GM18502 (cell line): ENCODE measurements around the gene TRPM5.

ENCODE experiments used
- ATAC-seq: cut with Tn5 transposase; IDR thresholded peaks from one replicate; pipeline ENCODE4 v1.9.1; 2021; ENCODE audit warnings: mild to moderate bottlenecking; ENCODE audit not compliant: unreplicated experiment, poor library complexity

Gene TRPM5

DNA sequence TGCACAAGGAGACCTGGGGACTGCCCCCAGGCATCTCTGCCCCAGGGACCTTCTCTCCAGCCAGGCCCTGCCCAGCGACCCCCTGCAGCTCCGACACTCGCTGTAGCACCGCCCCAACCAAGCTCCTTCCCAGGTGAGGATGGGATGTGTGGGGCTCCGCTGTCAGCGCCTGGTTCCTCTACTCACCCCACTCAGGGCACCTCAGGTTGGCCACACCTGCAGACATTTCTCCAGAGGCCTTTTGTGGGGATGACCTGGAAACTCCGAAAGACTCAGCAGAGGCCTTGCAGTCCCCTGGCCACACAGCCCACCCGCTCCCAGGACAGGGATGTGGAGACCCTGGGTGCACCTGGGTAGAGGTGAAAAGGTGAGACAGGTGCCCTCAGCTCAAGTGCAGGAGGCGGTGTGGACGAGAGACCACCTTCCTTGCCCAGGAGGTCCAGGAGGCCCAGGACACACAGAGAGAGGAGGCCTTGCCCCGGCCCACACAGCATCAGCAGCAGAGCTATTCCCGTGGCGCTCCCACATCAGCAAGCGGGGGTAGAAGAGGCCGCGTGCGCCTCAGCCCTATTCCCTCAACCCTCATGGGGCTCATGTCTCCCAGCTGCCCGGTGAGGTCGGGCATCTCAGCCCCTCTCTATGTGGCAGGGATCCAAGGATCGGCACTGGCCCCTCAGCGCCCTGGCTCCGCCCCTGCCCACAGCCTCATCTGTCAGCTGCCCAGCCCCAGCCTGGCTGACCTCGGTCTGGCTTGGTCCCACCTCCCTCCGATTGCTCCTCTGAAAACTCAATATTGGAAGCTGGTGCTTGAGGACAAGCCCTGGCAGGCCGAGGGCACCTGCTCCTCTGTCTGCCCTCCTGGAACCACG, 20.9 kb downstream of the TRPM5 start:
- no peak for ATAC-seq

DNA sequence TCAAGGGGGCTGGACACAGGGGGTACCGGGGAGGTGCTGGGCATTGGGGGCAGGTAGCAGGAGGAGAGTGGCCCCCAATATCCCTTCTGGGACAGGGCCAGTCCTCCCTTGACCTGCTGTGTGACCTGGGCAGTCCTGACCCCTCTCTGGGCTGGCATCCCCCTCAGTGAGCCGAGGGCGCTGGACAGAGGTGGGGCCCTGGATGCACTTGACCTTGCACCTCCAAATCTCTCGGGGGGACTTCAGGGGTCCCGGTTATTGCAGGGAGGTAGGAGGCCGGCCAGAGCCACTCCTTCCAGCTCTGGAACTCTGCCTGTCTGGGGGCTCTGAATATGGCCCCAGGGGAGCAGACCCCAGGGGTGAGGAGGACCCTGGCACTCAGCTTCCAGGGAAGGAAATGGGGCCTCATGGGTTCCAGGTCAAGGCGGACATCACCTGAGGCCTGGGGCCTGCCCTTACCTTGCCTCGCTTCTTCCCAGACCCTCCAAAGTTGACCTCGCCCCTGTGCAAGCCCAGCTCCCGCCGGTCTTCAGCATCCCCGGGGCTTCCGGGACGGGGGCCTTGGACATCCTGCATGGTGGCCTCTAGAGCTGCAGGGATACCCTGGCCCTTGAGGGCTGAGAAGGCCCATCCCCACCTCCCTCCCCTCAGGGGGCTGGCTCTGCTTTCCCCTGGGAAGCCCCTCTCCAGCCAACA, 21.7 kb downstream of the TRPM5 start:
- no peak for ATAC-seq

DNA sequence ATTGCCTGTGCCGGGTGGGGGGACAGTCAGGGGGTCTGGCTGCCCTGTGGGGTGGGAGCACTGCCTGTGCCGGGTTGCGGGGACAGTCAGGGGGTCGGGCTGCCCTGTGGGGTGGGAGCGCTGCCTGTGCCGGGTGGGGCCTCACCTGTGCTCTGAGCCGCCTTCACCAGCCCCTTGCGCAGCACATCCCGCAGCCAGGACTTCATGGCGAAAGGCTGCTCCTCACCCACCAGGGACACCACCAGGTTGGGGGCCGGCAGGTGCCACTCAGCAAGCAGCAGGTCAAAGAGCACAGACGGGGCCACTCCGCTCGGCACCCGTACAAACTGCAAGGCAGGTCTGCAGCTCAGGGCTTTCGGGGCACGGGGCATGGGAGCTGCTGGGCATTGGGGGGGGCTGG, 22.3 kb downstream of the TRPM5 start:
- no peak for ATAC-seq

DNA sequence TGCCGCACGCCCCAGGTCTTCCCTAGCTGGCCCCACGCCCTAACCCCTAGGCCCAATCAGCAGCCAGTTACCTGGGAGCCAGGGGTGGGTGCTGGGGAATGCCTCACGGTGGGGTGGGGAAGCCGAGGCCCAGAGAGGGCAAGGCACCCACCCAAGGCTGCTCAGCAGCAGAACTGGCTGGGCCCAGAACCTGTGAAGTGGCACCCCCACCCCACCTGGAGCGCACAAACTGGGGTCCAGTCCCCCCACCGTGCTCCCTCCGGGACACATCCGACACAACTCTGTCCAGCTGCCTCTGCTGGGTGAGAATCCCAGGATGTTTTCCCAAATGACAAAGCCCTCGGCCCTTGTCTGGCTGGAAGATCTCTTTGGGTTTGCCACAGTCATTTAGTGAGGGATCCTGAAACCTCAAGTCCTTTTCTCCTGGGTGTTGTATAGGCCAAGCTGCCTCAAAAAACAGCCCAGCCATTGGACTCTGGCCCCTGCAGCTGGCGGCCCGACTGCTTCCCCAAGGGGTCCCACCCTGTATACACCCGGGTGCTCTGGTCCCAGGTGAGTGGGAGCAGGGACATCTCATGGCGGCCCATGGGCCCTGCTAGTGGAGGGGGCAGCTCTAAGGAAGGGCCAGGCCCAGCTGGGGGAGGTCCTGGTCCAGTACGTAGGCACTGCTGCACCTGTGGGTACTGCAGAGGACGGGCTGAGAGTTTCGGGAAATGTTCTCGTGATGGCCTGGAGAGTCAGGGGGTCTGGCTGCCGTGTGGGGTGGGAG, 22.9 kb downstream of the TRPM5 start:
- ATAC-seq: no peak

DNA sequence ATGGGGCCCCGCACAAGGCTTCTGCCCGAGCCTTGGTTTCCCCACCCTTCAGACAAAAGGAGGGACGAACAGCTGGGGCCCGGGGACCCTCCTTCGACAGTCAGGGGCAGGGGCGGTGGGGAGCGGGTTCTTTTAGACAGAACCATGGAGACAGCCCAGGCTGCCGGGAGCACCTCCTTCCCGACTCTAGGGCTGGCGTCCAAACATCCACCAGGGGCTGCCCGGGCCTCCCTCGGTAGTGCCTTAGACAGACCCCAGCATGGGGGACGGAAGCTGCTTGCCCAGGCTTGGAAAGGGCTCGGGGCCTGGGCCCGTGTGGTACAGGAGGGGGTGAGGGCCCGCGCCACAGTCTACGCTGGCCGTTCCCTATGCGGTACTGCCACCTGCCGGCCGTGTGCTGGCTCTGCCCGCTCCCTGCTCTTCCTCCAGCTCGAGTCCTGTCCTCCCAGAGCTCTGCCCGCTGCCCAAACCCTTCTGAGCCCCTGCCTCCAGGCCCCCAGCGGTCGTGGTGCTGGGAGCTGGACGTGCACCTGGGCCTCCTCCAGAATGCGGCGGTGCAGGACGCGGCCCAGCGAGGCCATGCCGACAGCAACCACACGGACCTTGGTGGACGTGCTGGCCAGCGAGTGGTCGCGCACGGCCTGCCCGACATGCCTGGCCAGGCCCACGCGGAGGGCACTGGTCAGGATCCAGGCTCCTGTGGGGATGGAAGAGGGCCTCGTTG, 23.6 kb downstream of the TRPM5 start:
- ATAC-seq: no peak

DNA sequence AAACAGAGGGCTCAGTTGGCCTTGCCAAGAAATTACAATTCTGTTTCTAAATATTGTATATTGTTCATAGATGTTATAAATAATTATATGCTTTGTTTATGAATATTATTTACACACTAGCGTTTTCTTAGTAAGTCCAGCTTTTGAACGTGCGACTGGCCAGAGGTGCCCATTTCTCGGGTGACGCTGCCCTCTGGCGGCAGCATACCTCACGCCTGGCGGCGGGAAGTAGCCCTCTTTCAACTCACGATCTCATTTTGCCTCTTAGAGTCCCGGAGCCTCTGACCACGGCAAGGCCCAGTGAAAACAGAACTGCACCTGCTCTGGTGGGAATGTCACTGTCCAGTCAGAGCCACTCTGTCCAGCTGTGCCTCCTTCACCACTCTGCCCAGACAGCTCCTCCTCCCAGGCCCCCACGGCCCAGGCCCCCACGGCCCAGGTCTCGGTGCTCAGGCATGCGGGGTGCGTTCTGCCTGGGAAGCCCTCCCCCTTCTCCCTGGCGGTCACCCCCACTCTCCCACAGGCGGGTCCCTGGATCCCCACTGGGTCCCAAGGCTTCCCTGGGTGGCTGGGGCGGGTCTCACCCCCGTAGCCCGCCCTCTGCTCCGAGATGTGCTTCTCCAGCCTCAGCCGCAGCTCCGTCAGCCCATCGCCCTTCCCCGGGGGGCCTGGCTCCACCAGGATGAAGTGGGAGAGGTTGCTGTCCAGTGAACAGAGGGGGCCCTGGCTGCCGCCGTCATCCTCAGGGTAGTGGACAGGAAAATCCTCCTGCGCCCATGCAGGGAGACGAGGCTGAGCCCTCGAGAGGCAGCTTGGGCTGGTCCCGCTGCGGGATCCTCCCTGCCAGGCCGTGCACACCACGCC, 24.4 kb downstream of the TRPM5 start:
- ATAC-seq: no peak

DNA sequence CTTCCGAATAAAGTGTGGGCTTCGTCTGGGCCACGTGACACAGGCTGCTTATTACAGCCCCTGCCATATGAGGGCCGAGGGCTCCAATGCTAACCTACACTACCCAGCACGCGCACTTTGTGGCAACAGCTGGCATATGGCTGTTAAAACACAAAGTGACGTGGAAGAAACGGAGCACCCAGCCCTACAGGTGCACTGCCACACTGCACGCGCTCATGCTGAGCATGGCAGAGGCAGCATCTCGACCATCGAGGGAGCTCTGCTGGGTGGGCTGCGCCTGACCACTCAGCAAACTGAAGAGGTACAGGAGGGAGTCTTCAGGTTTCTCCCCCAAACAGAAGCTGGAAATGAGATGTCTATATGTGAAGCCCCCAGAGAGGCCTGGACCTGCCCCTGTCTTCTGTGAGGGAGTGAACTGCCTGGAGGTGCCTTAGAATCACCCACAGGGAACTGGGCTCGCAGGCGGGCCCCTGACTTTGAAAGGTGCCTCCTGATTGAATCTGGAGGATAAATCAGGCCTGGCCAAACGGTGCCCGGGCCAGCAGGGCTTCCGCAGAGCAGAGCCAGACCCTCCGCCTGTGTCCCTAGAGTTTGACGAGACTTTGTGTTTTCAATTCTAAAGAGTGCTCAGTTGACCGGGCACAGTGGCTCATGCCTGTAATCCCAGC, 25.5 kb downstream of the TRPM5 start:
- ATAC-seq: no peak

DNA sequence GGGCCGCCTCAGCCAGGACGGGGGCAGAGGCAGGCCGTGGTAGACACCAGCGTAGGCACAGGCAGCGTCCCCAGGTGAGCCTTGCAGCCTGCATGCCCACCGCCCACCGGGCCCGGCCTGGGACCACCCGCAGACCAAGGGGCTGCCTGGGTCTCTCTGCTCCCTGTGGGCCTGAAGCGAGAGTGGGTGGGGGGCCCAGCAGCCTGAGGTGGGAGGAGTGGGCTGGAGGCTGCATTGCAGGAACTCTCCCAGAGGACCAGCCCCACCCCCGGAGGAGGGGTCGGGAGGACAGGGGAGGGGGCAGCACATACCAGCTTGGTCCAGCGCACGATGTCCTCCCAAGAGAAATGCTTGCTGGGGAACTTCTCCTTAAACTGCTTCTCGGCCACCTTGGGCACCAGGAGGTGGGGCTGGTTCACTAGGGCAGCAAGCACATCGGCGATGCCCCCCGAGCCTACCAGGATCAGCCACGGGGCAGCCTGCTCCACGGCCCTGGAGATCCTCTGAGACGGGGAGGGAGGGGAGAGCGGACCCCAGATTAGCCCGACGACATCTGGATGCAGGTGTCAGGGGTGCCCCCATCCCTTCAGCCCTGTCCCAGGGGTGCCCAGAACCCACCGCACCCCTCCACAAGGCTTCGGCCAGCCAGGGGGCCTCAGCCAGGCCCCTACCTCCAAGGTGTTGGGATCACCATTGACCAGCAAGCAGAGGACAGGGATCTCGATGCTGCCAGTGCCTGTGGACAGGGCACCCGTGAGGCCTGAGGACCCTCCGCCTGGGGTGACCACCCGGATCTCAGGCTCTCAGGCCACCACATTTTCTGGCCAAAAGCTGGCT, 26.2 kb downstream of the TRPM5 start:
- ATAC-seq: no peak

DNA sequence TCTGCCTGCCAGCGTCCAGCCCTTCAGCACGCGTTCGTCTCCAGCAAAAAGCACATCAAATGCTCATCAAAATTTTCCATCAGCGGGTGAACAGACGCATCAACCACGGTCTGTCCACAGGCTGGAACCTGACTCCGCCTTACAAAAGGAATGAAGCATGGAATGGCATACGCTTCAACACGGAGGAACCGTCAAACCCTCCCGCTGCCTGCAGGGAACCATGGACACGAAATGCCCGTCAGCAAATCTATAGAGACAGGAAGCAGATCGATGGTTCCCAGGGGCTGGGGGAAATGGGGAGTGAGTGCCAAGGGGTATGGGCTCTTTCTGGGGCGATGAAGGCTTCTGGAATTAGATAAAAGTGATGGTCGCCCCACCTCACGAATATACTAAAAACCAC, 27.5 kb downstream of the TRPM5 start:
- ATAC-seq: no peak

DNA sequence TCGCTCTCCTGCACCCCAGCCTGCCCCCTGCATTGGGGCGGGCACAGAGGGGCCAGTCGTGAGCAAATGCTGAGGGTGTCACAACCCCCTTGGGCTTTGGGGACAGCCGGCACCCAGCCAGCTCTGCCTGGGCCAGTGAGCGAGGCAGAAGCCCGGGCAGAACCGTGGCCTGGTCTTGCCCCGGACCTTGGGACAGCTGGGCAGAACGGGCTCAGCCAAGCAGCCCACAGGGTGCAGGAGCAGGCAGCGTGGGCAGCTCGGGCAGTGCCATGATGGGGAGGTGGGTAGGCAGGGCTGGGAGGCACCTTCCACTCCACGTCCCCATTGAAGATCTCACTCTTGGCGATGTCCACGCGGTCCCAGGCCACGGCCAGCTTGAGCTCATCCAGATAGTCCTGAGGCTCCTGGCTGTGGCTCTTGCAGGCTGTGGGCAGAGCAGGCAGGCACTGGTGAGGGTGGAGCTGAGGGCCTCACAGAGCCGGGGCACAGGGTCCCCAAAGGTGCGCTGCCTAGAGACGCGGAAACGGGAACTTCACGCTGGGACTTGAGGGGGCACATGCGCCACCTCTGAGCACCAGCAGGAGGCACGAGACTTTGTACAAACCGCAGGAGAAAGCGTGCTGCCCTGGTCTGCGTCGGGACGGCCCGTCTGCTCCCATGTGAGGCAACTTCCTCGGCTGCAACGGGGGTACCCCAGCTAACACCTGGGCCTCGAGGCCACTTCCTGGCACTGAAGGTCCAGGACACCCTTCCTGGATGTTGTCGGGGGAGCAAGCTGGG, 28.5 kb downstream of the TRPM5 start:
- no peak for ATAC-seq

DNA sequence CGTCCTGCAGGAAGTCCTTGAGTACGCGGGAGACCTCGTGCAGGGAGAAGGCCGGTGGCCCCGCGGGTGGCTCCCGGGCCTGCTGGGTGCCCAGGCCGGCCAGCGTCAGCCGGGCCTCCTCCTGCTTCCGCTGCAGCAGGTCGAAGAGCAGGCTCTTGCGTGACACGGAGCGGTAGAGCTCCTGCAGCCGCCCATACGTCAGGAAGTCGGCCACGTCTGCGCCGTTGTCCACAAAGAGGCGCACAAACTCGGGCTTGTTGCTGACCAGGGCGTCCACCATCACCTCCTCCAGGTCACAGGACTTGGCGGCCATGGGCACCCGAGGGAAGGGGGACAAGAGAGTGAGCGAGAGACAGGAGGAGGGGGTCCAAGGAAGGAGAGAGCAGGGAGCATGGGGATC, 29.1 kb downstream of the TRPM5 start:
- ATAC-seq: no peak

DNA sequence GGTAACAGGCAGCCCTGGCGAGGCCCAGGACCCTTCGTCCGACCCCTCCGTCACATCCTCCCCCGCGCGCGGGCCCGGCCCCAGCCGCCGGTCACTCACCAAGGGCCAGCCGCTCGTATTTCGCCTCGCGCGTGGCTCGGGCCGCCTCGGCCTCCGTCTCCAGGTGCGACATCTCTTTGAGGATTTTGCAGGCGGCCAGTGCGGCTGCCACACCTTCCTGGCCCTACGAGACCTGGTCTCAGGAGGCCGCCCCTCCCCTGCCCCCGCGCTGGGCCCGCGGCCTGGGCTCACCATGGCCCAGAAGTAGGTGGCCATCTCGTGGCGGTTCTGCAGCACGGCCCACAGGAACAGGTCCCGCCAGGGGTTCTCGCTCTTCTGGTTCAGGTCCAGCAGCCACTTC, 29.7 kb downstream of the TRPM5 start:
- no peak for ATAC-seq

DNA sequence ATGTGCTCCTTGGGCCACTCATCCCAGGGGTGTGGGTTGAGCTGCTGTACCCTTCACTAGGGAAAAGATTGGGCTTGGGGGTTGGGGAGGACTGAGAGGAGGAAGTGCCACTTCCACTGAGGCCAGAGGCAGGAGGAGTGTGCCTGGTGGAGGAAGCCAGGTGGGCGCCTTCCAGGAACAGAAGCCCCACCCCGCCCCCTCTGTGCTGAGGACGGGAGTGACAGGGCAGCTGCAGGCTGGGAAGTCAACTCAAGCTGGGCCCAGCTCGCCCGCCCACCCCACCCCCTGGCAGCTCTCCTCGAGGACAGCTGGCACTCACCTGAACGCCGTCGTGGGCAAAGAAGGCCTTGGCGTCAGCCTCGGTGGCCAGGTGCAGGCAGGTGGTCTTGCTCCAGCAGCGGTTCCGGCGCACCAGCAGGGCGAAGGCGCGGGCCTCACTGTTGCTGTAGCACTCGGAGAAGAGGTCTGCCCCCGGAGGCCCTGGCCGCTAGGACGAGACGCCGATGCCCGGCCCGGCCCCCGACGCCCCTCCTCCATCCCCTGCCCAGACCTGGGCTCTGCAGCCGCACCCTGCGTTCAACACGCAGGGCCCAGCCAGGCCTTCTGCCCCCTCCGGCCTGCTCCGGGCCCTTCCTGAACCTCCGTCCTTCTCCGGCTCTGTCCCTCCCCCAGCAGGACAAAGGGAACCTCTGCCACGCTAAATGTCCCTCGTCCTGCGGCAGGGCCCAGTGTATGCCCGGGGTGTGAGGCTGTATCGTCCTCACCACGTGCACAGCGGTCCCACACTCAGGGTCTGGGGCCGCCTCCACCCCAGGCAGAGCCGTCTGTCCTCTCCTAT, 30.4 kb downstream of the TRPM5 start:
- ATAC-seq: no peak

DNA sequence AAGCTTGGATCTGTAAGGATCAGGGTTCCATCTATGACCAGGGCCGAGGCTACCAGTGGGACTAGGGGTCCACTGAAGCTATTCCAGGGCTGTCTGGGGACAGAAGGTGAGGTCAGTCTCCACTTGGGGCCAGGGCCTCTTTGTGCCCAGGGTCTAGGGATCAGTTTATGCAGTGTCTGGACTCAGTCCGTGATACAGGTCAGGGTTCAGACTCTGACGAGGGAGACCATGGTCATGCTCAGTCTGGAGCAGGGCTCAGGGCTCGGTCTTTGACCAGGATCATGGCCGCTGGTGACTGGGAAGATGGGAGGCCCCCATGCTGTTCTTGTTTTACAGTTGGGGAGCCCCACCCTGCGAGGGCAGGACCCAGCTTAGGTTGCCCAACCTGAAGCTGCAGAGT, 32.0 kb downstream of the TRPM5 start:
- ATAC-seq: no peak

DNA sequence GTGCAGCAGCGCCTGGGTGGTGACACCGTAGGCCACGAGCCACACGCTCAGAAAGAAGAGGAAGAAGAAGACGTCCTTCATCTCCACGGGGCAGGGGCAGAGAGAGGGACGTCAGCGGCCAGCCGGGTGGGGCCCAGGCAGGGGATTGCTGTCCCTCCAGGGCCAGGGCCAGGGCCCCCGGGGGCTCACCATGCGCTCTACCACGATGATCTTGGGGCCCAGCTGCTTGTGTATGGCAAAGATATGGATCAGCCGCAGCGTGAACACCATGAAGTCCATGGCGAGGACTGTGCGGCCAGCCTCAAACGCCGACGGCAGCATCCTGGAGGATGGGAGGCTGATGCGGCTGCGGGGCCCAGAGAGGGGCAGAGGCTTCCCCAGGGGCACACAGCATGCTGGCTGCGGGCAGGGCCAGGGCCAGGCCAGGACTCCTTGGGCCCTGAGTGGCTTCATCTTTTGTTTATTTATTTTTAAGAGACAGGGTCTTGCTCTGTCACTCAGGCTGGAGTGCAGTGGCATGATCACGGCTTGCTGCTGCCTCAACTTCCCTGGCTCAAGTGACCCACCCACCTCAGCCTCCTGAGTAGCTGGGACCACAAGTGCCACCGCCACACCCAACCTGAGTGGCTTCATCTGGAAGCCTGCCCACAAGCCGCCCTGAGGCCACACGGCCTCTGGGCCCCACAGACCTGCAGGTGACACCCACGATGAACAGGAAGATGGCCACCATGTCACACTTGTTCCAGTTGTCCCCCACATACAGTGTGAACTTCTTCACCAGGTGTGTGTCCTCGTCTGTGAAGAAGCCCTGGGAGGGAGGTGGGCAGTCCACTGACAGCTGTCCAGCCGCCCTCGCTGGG, 32.6 kb downstream of the TRPM5 start:
- no peak for ATAC-seq

DNA sequence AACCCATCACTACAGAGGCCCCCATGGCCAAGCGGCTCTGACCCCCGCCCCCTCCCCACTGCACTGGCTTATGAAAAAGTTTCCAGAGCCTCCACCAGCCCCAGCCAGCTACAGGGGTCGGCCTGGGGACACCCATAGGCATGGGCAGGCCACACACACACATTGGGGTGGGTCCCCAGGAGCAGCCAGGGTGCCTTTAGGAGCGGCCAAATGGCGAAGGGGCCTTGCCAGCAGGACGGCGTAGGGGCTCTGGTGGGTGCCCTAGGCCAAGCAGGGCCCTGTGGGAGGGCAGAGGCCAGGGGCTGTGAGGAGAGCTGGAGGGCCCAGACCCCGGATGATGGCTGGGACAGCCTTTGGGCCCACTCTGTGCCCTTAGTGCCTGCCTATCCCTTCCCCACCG, 33.7 kb downstream of the TRPM5 start:
- ATAC-seq: no peak
